ENCODE results near the gene QRICH1.
A peak's percentile ranks its signal among the peaks of the same experiment; 100 is the strongest.
"Not testable (repeated sequence)": the region's sequence is repeated elsewhere in the genome, so short reads cannot be mapped to it uniquely, and the experiment has no call there.

The QRICH1 gene

GRCh38 chr3:49017229-49017970, 76.5 kb downstream of the QRICH1 start:
- DNase-seq (ENCODE audit: low spot score) = no peak

DNA sequence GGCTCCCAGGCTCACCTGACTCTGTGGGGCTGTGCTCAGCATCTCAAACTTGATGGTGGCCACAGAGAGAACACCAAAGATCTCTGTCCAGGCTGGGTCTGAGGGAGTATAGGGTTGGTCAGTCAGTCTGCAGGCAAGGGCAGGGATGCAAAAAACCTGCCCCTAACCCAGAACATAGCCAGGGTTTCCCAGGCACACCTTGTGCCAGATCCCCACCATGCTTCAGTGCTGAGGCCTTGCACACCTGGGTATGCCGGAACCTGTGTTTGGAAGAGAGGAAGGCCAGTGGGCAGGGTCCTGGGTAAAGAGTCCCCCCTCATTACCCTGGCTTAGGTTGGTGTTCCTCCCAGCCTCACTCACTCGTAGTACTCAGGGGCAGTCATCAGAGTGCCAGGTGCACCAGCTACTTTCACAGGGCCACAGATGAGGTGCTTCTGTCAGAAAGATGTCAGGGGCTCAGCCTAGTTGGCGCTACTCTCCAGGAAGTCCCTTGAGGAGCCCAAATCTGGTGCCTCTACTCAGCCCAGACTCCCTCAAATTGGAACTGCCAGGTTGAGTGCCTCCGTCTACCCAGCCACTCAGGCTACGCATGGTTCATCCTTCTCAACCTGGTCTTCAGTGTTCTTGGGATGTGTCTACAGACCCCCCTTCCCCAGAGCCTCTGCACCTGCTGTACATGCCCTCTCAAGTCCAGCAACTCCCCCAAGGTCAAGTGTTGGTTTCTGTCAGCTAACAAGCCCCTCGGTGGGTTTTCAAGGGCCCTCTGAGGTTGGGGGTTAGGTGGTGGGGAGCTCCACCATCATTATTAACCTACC, 77.2 kb downstream of the QRICH1 start:
- no peak for DNase-seq (ENCODE audit: low spot score)

- DNase-seq (ENCODE audit: low spot score) = peak; percentile 29
These were observed 78.1 kb downstream of the QRICH1 start for GRCh38 chr3:49015765-49016164.

- DNase-seq (ENCODE audit: low spot score) = no peak
These were observed 78.8 kb downstream of the QRICH1 start for GRCh38 chr3:49015072-49015471.

DNA sequence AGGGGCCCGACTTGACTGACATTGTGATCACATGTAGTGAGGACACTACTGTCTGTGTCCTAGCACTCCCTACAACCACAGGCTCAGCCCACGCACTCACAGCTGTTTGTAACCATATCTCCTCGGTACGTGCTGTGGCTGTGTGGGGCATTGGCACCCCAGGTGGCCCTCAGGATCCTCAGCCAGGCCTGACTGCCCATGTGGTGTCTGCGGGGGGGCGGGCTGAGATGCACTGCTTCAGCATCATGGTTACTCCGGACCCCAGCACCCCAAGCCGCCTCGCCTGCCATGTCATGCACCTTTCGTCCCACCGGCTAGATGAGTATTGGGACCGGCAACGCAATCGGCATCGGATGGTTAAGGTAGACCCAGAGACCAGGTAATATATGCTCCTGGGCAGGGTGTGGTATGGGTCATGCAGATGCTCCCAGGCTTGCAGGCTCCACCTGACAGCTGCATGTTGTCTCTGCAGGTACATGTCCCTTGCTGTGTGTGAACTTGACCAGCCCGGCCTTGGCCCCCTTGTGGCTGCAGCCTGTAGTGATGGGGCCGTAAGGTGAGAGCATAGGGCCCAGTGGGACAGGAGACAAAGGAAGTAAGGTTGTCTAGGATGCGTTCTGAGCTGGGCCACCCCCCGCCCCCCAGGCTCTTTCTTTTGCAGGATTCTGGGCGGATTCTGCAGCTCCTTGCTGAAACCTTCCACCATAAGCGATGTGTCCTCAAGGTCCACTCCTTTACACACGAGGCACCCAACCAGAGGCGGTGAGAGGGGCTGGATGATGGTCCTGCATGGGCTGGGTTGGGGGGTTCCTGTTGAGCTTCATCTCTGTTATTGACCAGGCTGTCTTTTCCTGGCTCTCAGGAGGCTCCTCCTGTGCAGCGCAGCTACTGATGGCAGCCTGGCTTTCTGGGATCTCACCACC, 79.9 kb downstream of the QRICH1 start:
- DNase-seq (ENCODE audit: low spot score) = peak; percentile 75

- DNase-seq (ENCODE audit: low spot score) = no peak
These were observed 80.6 kb downstream of the QRICH1 start for GRCh38 chr3:49013113-49013737.

DNA sequence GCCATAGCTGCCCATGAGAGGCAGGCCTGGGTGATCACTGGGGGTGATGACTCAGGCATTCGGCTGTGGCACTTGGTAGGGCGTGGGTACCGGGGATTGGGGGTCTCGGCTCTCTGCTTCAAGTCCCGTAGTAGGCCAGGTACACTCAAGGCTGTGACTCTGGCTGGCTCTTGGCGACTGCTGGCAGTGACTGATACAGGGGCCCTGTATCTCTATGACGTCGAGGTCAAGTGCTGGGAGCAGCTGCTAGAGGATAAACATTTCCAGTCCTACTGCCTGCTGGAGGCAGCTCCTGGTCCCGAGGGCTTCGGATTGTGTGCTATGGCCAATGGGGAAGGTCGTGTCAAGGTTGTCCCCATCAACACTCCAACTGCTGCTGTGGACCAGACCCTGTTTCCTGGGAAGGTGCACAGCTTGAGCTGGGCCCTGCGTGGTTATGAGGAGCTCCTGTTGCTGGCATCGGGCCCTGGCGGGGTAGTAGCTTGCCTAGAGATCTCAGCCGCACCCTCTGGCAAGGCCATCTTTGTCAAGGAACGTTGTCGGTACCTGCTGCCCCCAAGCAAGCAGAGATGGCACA, 81.3 kb downstream of the QRICH1 start:
- no peak for DNase-seq (ENCODE audit: low spot score)

DNA sequence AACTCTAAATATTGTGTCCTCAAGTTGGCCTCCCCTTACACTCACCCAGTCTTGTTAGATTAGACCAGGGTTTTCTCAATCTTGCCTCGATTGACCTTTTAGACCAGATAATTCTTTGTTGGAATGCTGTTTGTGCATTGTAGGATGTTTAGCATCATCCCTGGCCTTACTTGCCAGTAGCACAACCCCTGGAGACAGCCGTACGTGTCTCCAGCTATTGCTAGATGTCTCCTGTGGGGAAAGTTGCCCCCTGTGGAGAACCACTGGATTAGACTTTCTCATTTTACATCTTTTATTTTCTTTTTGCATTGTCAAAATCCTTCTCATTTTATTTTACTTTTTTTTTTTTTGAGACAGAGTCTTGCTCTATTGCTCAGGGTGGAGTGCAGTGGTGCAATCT, 84.5 kb downstream of the QRICH1 start:
- DNase-seq (ENCODE audit: low spot score) = no peak

DNA sequence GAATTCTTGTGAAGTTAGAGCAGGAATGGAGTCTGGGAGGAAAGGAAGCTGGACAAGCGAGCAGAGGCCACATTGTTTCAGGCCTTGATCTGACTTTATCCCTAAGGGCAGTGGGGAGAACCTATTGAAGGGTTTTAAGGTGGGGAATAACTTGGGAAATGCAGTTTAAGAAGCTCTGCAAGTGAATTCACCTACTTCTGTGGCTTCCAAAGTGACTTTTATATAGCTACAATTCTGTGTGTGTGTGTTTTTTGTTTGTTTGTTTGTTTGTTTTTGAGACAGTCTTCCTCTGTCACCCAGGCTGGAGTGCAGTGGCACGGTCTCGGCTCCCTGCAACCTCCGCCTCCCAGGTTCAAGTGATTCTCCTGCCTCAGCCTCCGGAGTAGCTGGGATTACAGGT, 85.2 kb downstream of the QRICH1 start:
- DNase-seq (ENCODE audit: low spot score) = not testable (repeated sequence)

GRCh38 chr3:49007771-49008528, 85.9 kb downstream of the QRICH1 start:
- DNase-seq (ENCODE audit: low spot score) = peak; percentile 92

DNA sequence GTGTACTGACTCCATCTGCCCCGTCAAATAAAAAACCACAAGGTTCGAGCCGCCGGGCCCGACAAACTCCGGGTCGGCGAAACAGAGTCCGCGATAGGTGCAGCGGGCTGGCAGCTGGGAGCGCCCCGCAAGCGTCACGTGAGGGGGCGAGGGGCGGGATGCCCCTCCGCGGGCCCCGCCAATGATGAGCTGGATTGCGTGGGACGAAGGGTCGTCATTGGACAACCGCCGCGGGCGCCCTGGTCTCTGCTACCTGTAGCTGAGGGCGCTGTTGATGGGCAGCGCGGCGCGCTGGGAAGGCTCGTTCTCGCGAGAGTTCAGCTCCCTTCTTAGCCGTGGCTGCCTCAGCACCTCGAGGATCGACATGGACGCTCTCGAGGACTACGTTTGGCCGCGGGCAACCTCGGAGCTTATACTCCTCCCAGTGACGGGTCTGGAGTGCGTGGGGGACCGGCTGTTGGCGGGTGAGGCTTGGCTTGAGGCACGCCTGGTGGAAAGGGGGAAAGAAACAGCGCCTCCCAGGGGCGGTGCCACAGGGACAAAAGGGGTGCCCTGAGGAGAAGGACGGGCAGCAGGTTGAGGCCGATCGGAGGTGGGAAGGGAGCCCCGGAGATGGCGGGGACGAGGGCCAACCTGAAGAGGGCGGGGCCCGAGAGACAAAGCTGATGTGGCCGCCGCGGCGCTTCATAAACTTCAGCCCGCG, 86.7 kb downstream of the QRICH1 start, which contains the start of gene WDR6:
Gene WDR6 (plus strand): TSS at position 324 of the 703 bp plus-strand sequence. CDS start 41 bp downstream, at position 365.
- peak; percentile 98 for DNase-seq (ENCODE audit: low spot score)

- DNase-seq (ENCODE audit: low spot score) = peak; percentile 45
These were observed 87.3 kb downstream of the QRICH1 start for GRCh38 chr3:49006408-49007067.

DNA sequence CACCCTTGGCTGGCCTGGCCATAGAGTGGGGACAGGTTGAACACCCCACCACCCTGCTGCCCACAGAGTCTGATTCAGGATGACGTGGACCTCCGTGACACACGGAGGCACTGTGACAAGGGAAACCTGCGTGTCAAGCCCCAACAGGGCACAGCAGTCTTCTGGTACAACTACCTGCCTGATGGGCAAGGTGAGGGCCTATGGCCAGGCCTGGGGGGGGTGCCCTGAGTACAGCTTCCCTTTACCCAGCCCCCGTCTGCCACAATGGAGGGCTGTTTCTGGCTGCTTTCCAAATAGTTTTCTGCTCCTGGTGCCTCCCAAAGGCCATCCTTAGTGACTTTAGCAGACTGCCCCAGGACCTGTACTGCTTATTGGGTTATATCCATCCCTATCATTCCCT, 87.9 kb downstream of the QRICH1 start:
- no peak for DNase-seq (ENCODE audit: low spot score)

GRCh38 chr3:49005303-49005680, 88.6 kb downstream of the QRICH1 start:
- DNase-seq (ENCODE audit: low spot score) = no peak

- DNase-seq (ENCODE audit: low spot score) = peak; percentile 21
These were observed 89.2 kb downstream of the QRICH1 start for GRCh38 chr3:49004352-49005302.

DNA sequence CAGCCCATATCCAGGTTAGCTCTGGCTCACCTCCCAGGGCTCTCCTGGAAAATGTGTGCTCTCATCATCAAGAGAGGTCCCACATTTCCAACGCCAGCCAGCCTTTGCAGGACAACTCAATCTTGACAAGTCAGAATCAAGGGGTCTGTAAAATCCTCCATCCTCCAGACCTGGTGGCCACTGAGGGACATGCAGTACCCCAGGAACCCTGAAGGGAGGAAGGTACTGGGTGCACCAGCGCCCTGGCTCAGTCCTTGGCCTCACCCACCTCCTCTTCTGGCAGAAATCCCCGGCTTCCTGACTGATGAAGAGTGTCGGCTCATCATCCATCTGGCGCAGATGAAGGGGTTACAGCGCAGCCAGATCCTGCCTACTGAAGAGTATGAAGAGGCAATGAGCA, 92.7 kb downstream of the QRICH1 start:
- DNase-seq (ENCODE audit: low spot score) = no peak

DNA sequence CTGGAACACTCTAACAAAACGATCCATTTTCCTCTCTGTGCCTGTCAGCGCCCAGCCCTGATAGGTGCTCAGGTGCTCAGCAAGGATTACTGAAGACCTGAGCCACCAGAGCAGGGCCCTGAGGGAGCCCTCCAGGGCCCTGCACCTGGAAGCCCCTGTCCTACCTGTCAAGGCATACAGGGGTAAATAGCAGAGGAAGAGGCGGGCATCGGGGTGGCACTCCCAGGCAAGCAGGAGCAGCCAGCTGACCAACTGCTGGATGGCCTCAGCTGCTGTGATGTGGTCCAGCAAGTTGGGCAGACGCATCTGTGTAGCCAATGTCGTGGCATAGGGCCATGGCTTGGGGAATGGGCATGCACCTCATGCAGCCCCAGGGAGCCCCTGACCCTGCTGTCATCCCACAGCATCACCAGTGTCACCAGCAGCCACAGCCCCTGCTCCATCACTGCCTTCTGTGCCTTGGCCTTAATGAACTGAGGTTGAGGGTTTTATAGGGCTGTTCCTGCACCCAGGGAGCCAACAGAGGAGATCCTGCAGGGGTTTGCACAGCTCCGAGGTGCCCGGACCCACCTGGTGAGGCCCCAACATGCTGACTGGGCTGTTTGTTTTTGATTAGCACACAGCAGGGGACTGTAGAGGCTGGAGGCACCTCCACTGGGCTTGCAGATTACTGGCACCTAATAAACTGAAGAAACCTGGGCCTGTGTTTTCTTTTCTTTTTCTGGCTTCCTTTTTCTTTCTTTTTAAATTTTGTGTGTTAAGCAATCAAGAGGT, 94.6 kb downstream of the QRICH1 start:
- DNase-seq (ENCODE audit: low spot score) = no peak

Data from kidney tubule cell (primary cell).